Upper lobe of right lung (tissue), 1 donor: Measurements from ENCODE around the gene NEDD4. TPM values are rescaled to one million over a fixed set of nuclear protein-coding genes. Genes with fewer than 3 reads are reported as not detected.

Experiments used
- ATAC-seq: fragments of 200-7000 bp; cut with Tn5 transposase; one replicate; pipeline ENCODE4 v1.9.1; 2020; ENCODE audit warnings: mild to moderate bottlenecking, moderate library complexity
- DNase-seq: peaks from one replicate; pipeline ENCODE4 v3.0.0-alpha.2; 2020
- H3K27ac ChIP-seq: fragments of 200-600 bp; one replicate; pipeline ENCODE4 v1.8.0; 2022
- H3K27me3 ChIP-seq: fragments of 200-600 bp; one replicate; pipeline ENCODE4 v1.8.0; 2022; ENCODE audit warnings: mild to moderate bottlenecking
- H3K36me3 ChIP-seq: fragments of 200-600 bp; one replicate; pipeline ENCODE4 v1.8.0; 2022
- H3K4me1 ChIP-seq: fragments of 200-600 bp; one replicate; pipeline ENCODE4 v1.8.0; 2022
- H3K4me3 ChIP-seq: fragments of 200-600 bp; one replicate; pipeline ENCODE4 v1.8.0; 2022; ENCODE audit warnings: mild to moderate bottlenecking
- H3K9me3 ChIP-seq: fragments of 200-600 bp; one replicate; pipeline ENCODE4 v1.8.0; 2022
- intact Hi-C: fragments of 100-400 bp; cut with DNase I; formaldehyde crosslinking; loops from one replicate; pipeline ENCODE4 v1.11.0; 2022
- total RNA-seq: library from RNA; stranded (reverse); fragmentation: NEBNext Ultra II Directional; extraction: Animal tissue kit (Norgen Biotek cat#: 25700); gene quantifications from one replicate; pipeline ENCODE4 v1.2.1, GENCODE V29; 2021
- TF ChIP-seq, protein P1 (sequence below): fragments of 200-600 bp; IDR thresholded peaks from one replicate; pipeline ENCODE4 v1.8.0; 2022; ENCODE audit warnings: antibody characterized with exemption
- donor health status: DM: no; HTN: yes; CAD: no; lungs with severe emphysema.

NEDD4 gene
- total RNA-seq, 1 donor from 2014 or later, result 18.4 TPM

DNA sequence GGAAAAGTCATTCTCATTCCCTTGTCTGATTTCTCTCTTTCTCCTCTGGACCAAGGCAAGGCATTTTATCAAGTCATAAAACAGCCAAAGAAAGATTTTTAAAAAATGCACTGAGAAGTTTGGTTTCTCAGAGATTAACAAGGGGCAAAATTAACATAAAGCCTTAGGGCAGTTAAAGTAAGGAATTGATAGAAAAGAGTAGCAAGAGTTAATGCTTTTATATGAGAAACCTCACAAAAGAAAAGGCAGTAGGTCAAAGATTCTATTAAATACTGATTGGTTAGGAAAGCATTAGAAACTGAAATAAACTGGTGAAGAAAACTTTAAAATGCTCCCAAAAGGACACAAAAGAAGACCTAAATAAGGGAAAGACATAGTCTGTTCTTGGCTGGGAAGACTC, 129.5 kb downstream of the NEDD4 start:
- intact Hi-C loops, result no loop called here
- no peak for ATAC-seq

DNA sequence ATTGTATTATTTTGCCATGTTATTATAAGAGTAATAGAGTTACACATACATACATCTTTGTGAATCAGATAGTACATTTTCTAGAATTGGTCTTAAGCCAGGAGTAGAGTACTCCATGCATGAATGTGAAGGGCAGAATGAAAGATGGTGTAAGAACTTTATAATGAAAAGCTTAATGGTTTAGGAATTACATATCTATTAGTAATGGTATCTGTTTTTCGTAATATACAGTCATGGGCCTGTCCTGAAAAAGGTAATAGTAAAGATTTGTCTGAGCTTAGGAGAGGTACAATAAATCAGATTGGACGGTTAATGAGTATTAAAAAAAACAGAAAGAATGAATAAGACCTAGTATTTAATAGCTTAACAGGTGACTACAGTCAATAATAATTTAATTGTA, 132.3 kb downstream of the NEDD4 start:
- H3K4me1 ChIP-seq, result no peaks in the 10 kb centered on the region
- no peak overlapping the region for H3K27ac ChIP-seq
- ATAC-seq, result no peak
- no peaks in the 10 kb centered on the region for H3K9me3 ChIP-seq
- TF ChIP-seq, protein P1, sequence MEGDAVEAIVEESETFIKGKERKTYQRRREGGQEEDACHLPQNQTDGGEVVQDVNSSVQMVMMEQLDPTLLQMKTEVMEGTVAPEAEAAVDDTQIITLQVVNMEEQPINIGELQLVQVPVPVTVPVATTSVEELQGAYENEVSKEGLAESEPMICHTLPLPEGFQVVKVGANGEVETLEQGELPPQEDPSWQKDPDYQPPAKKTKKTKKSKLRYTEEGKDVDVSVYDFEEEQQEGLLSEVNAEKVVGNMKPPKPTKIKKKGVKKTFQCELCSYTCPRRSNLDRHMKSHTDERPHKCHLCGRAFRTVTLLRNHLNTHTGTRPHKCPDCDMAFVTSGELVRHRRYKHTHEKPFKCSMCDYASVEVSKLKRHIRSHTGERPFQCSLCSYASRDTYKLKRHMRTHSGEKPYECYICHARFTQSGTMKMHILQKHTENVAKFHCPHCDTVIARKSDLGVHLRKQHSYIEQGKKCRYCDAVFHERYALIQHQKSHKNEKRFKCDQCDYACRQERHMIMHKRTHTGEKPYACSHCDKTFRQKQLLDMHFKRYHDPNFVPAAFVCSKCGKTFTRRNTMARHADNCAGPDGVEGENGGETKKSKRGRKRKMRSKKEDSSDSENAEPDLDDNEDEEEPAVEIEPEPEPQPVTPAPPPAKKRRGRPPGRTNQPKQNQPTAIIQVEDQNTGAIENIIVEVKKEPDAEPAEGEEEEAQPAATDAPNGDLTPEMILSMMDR, result no peak
- no peak overlapping the region for H3K4me3 ChIP-seq
- intact Hi-C loops, result no loop called here
- no peaks in the 10 kb centered on the region for H3K27me3 ChIP-seq
- no peak for DNase-seq
- peaks cover 21% of the 10 kb centered on the region for H3K36me3 ChIP-seq

More for the DNA sequence above, 129.5 kb downstream of the NEDD4 start:
- H3K4me3 ChIP-seq, result no peak overlapping the region
- H3K4me1 ChIP-seq, result no peaks in the 10 kb centered on the region
- DNase-seq, result no peak
- TF ChIP-seq, protein P1, result no peak
- no peaks in the 10 kb centered on the region for H3K27me3 ChIP-seq
- no peaks in the 10 kb centered on the region for H3K9me3 ChIP-seq
- H3K36me3 ChIP-seq, result peaks cover 11% of the 10 kb centered on the region
- no peak overlapping the region for H3K27ac ChIP-seq

DNA sequence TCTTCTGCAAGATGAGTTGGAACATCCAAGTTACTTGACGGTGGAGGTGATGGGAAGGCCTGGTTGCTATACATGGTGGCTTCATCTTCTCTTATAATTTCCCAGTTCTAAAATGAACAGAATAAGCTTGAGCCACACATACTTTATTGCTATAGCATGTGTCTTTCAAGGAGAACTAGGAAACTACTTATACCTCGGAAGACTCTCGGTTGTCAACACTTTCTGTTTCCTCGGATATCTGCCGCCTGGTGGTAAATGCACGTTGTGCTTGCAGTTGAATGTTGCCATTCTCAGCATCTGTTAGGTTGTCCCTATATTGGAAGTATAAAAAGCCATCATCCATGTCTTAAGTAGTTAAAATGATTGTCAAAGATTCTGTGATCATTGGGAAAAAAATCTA, 132.9 kb downstream of the NEDD4 start:
- no peaks in the 10 kb centered on the region for H3K9me3 ChIP-seq
- H3K4me1 ChIP-seq, result no peaks in the 10 kb centered on the region
- H3K4me3 ChIP-seq, result no peak overlapping the region
- H3K27ac ChIP-seq, result no peak overlapping the region
- TF ChIP-seq, protein P1, result no peak
- intact Hi-C loops, result no loop called here
- DNase-seq (no peak), ATAC-seq (no peak)
- H3K27me3 ChIP-seq, result no peaks in the 10 kb centered on the region
- peaks cover 21% of the 10 kb centered on the region for H3K36me3 ChIP-seq

DNA sequence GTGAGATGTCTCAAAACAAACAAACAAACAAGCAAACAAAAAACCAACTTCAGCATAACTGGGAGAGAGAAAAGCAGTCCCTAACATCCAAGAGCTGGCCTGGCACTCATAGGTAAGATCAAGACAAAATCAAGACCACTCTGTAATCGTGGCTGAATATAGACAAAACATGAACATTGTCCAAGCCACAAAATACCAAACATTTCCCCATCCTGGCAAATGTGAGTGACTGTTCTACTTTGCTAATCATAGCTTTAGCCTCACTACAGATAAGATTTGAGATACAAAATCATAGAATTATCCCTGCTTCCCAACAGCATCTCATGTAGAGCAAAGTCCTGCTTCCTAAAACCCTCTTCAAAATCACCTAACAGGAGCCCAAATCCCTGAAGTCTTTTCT, 133.7 kb downstream of the NEDD4 start:
- Histone ChIP-seq H3K9me3 (no peaks in the 10 kb centered on the region), H3K27ac (no peak overlapping the region), H3K27me3 (no peaks in the 10 kb centered on the region), H3K36me3 (peaks cover 21% of the 10 kb centered on the region), H3K4me3 (no peak overlapping the region), H3K4me1 (no peaks in the 10 kb centered on the region)
- intact Hi-C loops, result no loop called here
- ATAC-seq (no peak), DNase-seq (no peak)
- TF ChIP-seq, protein P1, result no peak

DNA sequence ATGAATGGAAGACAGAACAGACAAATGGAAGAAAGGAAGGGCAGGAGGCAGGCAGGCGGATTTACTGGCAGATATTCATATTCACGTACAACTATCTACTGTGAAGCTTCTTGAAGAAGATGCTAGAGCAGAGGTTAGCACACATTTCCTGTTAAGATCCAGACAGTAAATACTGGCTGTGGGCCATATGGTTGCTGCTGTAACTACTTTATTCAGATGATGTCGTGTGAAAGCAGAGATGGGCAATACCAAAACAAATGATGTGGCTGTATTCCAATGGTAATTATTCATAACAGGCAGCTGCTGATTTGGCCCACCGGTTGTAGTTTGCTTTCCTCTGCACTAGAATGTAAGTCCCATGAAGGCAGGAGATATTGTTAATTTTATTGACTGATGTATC, 134.8 kb downstream of the NEDD4 start:
- no peaks in the 10 kb centered on the region for H3K4me1 ChIP-seq
- H3K36me3 ChIP-seq, result peaks cover 21% of the 10 kb centered on the region
- H3K9me3 ChIP-seq, result no peaks in the 10 kb centered on the region
- ATAC-seq (no peak), DNase-seq (no peak)
- TF ChIP-seq, protein P1, result no peak
- H3K4me3 ChIP-seq, result no peak overlapping the region
- H3K27me3 ChIP-seq, result no peaks in the 10 kb centered on the region
- no peak overlapping the region for H3K27ac ChIP-seq
- intact Hi-C loops, result no loop called here

DNA sequence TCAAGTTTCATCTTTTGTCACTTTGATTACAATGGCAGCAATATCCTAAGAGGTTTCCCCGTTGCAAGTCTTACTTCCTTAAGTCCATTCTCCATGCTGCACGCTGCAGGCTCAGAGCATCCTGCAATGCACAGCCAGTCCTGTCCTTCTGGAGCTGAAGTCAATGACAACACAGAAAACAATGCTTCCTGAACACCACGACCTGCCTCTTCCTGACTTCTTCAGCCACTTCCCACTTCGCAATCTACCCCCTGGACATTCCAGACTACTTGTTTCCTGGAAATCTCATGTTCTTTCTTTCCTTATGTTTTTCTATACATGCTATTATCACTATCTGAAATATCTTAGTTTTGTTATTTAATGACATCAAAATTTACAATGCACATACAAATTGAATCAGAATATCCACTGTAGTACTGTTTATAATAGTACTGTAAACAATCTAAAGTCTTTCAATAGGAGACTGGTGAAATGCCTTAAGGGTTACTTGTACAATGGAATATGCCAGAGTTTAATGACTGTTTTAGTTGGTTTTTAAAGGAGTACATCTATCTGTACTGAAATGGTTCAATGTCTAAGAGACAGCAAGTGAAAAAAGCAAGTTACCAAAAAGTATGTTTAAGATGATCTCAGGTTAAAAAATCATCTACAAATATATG, 136.8 kb downstream of the NEDD4 start:
- Histone ChIP-seq H3K4me1 (no peaks in the 10 kb centered on the region), H3K27ac (no peak overlapping the region)

More for the DNA sequence above, 136.8 kb downstream of the NEDD4 start:
- Histone ChIP-seq H3K27me3 (no peaks in the 10 kb centered on the region), H3K36me3 (peaks cover 28% of the 10 kb centered on the region), H3K9me3 (no peaks in the 10 kb centered on the region), H3K4me3 (no peak overlapping the region)
- ATAC-seq (no peak), DNase-seq (no peak)
- TF ChIP-seq, protein P1, result no peak
- intact Hi-C loops, result no loop called here
